Measurements from ENCODE around the gene AHRR. TPM values are rescaled to one million over a fixed set of nuclear protein-coding genes. Genes with fewer than 3 reads are reported as not detected.
A peak's percentile ranks its signal among the peaks of the same experiment; 100 is the strongest.

Gene AHRR
- total and polyA plus RNA-seq, 2 experiments from 2014 or later = 1.8 to 2.4 TPM

DNA sequence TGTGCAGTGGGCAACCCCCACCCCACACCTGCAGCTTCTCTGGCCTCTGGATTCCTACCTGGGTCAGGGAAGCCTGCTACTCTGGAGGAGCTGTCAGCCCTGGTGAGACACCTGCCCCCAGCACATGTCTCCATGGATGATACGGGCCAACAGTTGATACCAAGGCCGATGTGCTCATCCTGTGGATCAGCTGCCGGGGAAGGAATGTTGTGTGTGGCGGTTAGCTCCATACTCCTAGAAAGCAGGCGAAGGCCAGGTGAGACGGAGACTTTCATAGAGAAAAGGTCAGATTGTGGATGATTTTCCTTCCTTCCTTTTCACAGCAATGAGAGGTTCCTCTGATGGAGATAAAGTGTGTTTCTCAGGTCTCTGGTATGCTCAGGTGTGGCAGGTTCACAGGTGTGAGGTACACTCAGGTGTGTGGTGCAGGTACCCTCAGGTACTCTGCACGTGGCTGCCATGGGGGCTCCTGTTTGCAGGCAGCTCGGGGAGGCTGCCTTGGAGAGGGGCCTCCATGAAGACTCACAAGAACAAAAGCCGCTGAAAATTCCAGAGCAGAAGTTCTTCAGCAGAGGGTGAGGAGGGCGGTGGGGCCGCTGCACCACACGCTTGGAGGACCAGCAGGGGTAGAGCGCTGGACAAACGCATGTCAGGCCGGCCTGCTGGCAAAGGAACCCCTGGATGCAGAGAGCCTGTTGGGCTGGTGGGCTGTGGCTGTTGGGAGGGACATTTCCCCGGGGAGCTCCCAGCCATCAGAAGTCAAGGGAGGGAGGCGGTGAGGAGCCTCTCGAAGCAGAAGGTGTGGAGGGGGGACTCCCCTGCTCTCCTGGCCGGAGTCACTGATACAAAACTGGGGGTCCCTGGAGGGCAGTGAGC, 5.1 kb upstream of the AHRR start:
- no peaks in the 10 kb centered on the region for H4K20me1 ChIP-seq (ENCODE audit: insufficient read depth, poor library complexity, severe bottlenecking)
- H3K27me3 ChIP-seq = peaks cover 31% of the 10 kb centered on the region
- no peak overlapping the region for H3K27ac ChIP-seq
- WGBS (ENCODE audit: low lambda C conversion rate, missing lambda C conversion rate) = 92% methylated on average over 18 of the region's 19 CpGs
- TF ChIP-seq EZH2phosphoT487 (IDR thresholded peaks at IDR 0.05; ENCODE audit: low read depth, severe bottlenecking, unreplicated experiment) (no peak), EZH2 (IDR thresholded peaks at IDR 0.05; ENCODE audit: borderline replicate concordance) (no peak)
- TF ChIP-seq, protein P1, sequence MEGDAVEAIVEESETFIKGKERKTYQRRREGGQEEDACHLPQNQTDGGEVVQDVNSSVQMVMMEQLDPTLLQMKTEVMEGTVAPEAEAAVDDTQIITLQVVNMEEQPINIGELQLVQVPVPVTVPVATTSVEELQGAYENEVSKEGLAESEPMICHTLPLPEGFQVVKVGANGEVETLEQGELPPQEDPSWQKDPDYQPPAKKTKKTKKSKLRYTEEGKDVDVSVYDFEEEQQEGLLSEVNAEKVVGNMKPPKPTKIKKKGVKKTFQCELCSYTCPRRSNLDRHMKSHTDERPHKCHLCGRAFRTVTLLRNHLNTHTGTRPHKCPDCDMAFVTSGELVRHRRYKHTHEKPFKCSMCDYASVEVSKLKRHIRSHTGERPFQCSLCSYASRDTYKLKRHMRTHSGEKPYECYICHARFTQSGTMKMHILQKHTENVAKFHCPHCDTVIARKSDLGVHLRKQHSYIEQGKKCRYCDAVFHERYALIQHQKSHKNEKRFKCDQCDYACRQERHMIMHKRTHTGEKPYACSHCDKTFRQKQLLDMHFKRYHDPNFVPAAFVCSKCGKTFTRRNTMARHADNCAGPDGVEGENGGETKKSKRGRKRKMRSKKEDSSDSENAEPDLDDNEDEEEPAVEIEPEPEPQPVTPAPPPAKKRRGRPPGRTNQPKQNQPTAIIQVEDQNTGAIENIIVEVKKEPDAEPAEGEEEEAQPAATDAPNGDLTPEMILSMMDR (IDR thresholded peaks at IDR 0.05; ENCODE audit: poor library complexity) = no peak
- no peak for DNase-seq (ENCODE audit: low spot score)
- H3K4me3 ChIP-seq = no peak overlapping the region
- no peaks in the 10 kb centered on the region for H3K79me2 ChIP-seq
- H2AFZ ChIP-seq = no peak overlapping the region
- no peak overlapping the region for H3K4me2 ChIP-seq
- H3K9me2 ChIP-seq (replicated peaks; ENCODE audit: insufficient read depth) = no peaks in the 10 kb centered on the region
- H3K9me3 ChIP-seq (ENCODE audit: low read depth) = no peaks in the 10 kb centered on the region
- no peaks in the 10 kb centered on the region for H3K36me3 ChIP-seq (replicated peaks; ENCODE audit: insufficient read depth, low read depth)
- peaks cover 9% of the 10 kb centered on the region for H3K4me1 ChIP-seq (ENCODE audit: insufficient read depth)

DNA sequence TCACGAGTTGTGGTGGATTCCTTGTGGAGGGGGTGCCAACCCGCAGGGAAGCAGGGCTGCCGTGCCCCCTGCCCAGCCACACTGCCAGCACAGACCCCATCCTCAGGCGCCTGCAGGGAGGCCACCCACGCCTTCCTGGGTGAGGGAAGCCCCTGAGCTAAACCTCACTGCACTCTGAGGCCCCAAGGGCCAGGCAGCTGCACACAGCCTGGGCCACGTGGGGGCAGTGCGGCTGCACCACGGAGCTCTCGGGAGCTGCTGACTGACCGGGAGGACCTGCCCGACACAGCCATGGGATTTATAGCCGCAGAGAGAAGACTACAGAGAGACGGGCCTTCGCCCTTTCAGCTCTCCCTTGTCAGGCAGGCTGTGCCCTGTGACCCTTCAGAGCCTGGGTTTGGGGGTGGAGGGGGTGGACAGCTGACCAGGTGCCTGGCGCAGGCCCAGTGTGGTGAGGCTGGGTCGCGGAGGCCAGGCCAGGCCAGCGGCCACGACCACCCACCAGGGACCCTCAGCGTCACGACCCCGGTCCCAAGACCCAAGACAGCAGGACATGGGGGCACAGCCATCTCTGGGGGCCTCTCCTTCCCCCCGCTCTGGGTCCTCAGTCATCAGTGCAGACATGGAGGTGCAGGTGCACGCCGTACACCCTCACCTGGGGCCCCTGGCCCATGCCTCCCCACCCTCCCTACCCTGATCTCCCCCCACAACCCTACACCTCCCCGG, 4.3 kb upstream of the AHRR start:
- Histone ChIP-seq H3K4me1 (ENCODE audit: insufficient read depth) (peaks cover 9% of the 10 kb centered on the region), H3K27me3 (peaks cover 38% of the 10 kb centered on the region), H3K9me3 (ENCODE audit: low read depth) (no peaks in the 10 kb centered on the region), H3K36me3 (replicated peaks; ENCODE audit: insufficient read depth, low read depth) (no peaks in the 10 kb centered on the region), H3K4me2 (no peak overlapping the region), H3K27ac (no peak overlapping the region), H3K4me3 (no peak overlapping the region), H4K20me1 (ENCODE audit: insufficient read depth, poor library complexity, severe bottlenecking) (no peaks in the 10 kb centered on the region), H3K9me2 (replicated peaks; ENCODE audit: insufficient read depth) (no peaks in the 10 kb centered on the region), H3K79me2 (no peaks in the 10 kb centered on the region), H2AFZ (no peak overlapping the region)
- TF ChIP-seq, protein P1 (IDR thresholded peaks at IDR 0.05; ENCODE audit: poor library complexity) = peak; percentile 82
- no peak for TF ChIP-seq EZH2phosphoT487 (IDR thresholded peaks at IDR 0.05; ENCODE audit: low read depth, severe bottlenecking, unreplicated experiment)
- TF ChIP-seq EZH2 (IDR thresholded peaks at IDR 0.05; ENCODE audit: borderline replicate concordance) = no peak
- WGBS (ENCODE audit: low lambda C conversion rate, missing lambda C conversion rate) = 46% methylated on average over 19 of the region's 26 CpGs
- peak; percentile 85 for DNase-seq (ENCODE audit: low spot score)

DNA sequence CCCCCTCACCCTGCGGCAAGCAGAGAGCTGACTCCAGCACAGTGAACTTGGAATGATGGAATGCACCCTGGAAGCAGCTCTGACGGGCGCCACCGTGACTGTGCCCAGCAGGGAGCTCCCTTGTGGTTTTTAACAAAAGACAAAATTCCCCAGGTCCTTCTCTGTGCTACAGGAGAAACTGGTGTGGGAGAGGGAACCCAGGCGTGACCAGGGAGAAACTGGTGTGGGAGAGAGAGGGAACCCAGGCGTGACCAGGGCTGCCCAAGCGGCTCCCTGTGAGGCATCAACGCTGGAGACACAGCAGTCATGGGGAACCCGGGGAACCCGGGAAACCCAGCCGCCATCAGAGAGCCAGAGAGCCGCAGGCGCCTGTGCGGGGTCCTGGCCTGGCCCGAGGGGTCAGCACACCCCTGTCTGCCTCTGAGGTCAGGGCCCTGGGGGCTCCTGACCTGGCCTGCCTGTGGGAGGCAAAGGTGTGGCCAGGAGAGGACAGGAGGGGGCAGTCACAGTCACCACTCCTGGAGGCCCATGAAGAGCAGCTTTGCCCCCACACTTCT, 3.1 kb upstream of the AHRR start:
- Histone ChIP-seq H3K4me2 (no peak overlapping the region), H3K27ac (no peak overlapping the region), H3K36me3 (replicated peaks; ENCODE audit: insufficient read depth, low read depth) (no peaks in the 10 kb centered on the region), H3K9me2 (replicated peaks; ENCODE audit: insufficient read depth) (no peaks in the 10 kb centered on the region), H3K9me3 (ENCODE audit: low read depth) (no peaks in the 10 kb centered on the region), H3K4me1 (ENCODE audit: insufficient read depth) (peaks cover 9% of the 10 kb centered on the region), H2AFZ (no peak overlapping the region), H3K79me2 (no peaks in the 10 kb centered on the region), H3K4me3 (no peak overlapping the region), H4K20me1 (ENCODE audit: insufficient read depth, poor library complexity, severe bottlenecking) (no peaks in the 10 kb centered on the region), H3K27me3 (peaks cover 50% of the 10 kb centered on the region)
- WGBS (ENCODE audit: low lambda C conversion rate, missing lambda C conversion rate) = 69% methylated on average over 15 of the region's 15 CpGs
- TF ChIP-seq EZH2 (IDR thresholded peaks at IDR 0.05; ENCODE audit: borderline replicate concordance) (no peak), EZH2phosphoT487 (IDR thresholded peaks at IDR 0.05; ENCODE audit: low read depth, severe bottlenecking, unreplicated experiment) (no peak)
- TF ChIP-seq, protein P1 (IDR thresholded peaks at IDR 0.05; ENCODE audit: poor library complexity) = no peak
- no peak for DNase-seq (ENCODE audit: low spot score)
